HepG2 (cell line): Measurements from ENCODE around the gene SRRM2. TPM values are rescaled to one million over a fixed set of nuclear protein-coding genes. Genes with fewer than 3 reads are reported as not detected.

ENCODE experiments used
- MTF1 ChIP-seq: sonication (generic); formaldehyde crosslinking; IDR thresholded peaks from 2 replicates; pipeline ENCODE4 v1.5.0; 2020; ENCODE audit warnings: missing genetic modification reagents
- SMAD3 ChIP-seq: sonication (generic); formaldehyde crosslinking; IDR thresholded peaks from 2 replicates; pipeline ENCODE4 v1.4.0; 2020; ENCODE audit warnings: missing genetic modification reagents
- ZBTB21 ChIP-seq: sonication (generic); formaldehyde crosslinking; IDR thresholded peaks from 2 replicates; pipeline ENCODE4 v1.4.0; 2020; ENCODE audit warnings: missing genetic modification reagents
- ZBTB7A ChIP-seq: sonication (generic); formaldehyde crosslinking; IDR thresholded peaks from 2 replicates; pipeline ENCODE4 v1.8.0; 2022; ENCODE audit warnings: mild to moderate bottlenecking, missing genetic modification reagents
- ZC3H4 ChIP-seq: sonication (generic); formaldehyde crosslinking; IDR thresholded peaks from 2 replicates; pipeline ENCODE4 v1.4.0; 2020; ENCODE audit warnings: missing genetic modification reagents, borderline replicate concordance
- ZFP1 ChIP-seq: IDR thresholded peaks from 2 replicates; pipeline ENCODE4 v1.6.1; 2016
- ZFX ChIP-seq: sonication (generic); formaldehyde crosslinking; IDR thresholded peaks from 2 replicates; pipeline ENCODE4 v1.4.0; 2020; ENCODE audit warnings: mild to moderate bottlenecking, low read depth, missing genetic modification reagents, moderate library complexity
- ZNF367 ChIP-seq: sonication (generic); formaldehyde crosslinking; IDR thresholded peaks from 2 replicates; pipeline ENCODE4 v1.4.0; 2020; ENCODE audit warnings: missing genetic modification reagents, borderline replicate concordance
- ZNF776 ChIP-seq: sonication (generic); formaldehyde crosslinking; IDR thresholded peaks from 2 replicates; pipeline ENCODE4 v1.4.0; 2020; ENCODE audit warnings: mild to moderate bottlenecking, missing genetic modification reagents
- ZSCAN25 ChIP-seq: sonication (generic); formaldehyde crosslinking; IDR thresholded peaks from 2 replicates; pipeline ENCODE4 v1.8.0; 2022; ENCODE audit warnings: mild to moderate bottlenecking, missing genetic modification reagents
- polyA plus RNA-seq, 8 experiments: library from polyadenylated mRNA; depleted of rRNA in 3 of 8; stranded (reverse) in 7 of 8; unstranded in 1 of 8; fragments of >200 nt; fragmentation: Illumina TruSeq in 4 of 8; extraction: Trizol in 4 of 8; gene quantifications; 2 replicates each; pipeline versions ENCODE4 v1.2.1 to v1.2.3, GENCODE V29; 2011 to 2016; ENCODE audit warnings: low read depth in 4 of 8, missing spikeins in 1 of 8, mixed read lengths in 1 of 8; ENCODE audit not compliant: insufficient read depth in 1 of 8
- total RNA-seq, 5 experiments: library from RNA; depleted of rRNA; stranded (reverse); fragments of >200 nt; fragmentation: Illumina TruSeq; extraction: Trizol; gene quantifications; 2 replicates each; pipeline ENCODE4 v1.2.3, GENCODE V29; 2016; ENCODE audit warnings: low read depth in 1 of 5
- TF ChIP-seq, protein P1 (sequence below): IDR thresholded peaks from 2 replicates; pipeline ENCODE4 v1.6.1; 2016; ENCODE audit warnings: mild to moderate bottlenecking
- TF ChIP-seq, protein P2 (sequence below): sonication (generic); formaldehyde crosslinking; IDR thresholded peaks from 2 replicates; pipeline ENCODE4 v1.8.0; 2022; ENCODE audit warnings: mild to moderate bottlenecking, missing genetic modification reagents, moderate library complexity
- TF ChIP-seq, protein P3 (sequence below): sonication (generic); formaldehyde crosslinking; conservative IDR thresholded peaks from 2 replicates; pipeline ENCODE4 v1.4.0; 2020; ENCODE audit warnings: missing genetic modification reagents
- TF ChIP-seq, protein P4 (sequence below): fragments of 450-650 bp; IDR thresholded peaks from 2 replicates; pipeline ENCODE4 v1.6.1; 2016
- TF ChIP-seq, protein P5 (sequence below): sonication (generic); formaldehyde crosslinking; IDR thresholded peaks from 2 replicates; pipeline ENCODE4 v1.4.0; 2020; ENCODE audit warnings: mild to moderate bottlenecking, missing genetic modification reagents
- TF ChIP-seq, protein P6 (sequence below): sonication (generic); formaldehyde crosslinking; conservative IDR thresholded peaks from 2 replicates; pipeline ENCODE4 v1.4.0; 2020; ENCODE audit warnings: missing genetic modification reagents
- TF ChIP-seq, protein P7 (sequence below): sonication (generic); formaldehyde crosslinking; IDR thresholded peaks from 2 replicates; pipeline ENCODE4 v1.9.0; 2022; ENCODE audit warnings: low read depth, missing genetic modification reagents

The SRRM2 gene
- total and polyA plus RNA-seq, 2 of the 13 experiments (the other 11 are each of a cell fraction or from before 2014, with no cell fraction given) = 50.4 to 112 TPM

DNA sequence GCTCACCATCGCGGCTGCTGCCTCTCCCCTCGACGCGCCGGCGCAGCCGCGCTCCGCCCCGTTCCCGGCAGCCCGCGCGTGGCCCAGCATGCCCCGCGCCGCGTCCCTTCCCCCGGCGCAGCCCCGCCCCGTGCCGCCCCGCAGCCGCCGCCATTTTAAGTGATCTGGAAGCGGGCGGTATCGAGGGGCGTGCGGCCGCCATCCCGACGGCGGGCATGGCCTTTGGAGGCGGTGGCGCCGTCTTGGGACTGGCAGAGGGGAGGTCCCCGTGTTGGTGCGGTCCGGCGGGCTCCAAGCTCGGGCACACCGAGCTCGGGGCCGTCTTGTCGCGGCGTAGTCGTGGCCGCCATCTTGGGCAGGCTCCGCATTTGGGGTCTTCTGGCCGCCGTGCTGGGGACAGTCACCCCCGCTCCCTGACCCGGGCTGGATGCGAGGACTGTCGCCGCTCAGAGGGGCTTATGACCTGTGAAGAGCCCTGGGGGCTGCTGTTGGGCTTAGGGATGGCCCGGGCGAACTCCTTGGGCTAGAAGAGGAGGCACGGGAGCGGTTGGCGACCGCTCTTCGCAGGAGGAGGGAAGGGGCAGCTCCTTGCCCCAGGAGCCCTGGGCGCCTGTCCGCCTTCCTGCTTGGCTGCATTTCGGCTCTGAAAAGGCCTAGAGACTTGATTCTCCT, 24.9 kb downstream of the SRRM2 start, which contains the start of gene ELOB (continued):
- TF ChIP-seq, protein P1, sequence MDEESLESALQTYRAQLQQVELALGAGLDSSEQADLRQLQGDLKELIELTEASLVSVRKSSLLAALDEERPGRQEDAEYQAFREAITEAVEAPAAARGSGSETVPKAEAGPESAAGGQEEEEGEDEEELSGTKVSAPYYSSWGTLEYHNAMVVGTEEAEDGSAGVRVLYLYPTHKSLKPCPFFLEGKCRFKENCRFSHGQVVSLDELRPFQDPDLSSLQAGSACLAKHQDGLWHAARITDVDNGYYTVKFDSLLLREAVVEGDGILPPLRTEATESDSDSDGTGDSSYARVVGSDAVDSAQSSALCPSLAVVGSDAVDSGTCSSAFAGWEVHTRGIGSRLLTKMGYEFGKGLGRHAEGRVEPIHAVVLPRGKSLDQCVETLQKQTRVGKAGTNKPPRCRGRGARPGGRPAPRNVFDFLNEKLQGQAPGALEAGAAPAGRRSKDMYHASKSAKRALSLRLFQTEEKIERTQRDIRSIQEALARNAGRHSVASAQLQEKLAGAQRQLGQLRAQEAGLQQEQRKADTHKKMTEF (CRISPR knock-in tag) = peak; percentile 34; the same call in 1 of the 2 replicates
- TF ChIP-seq, protein P2, sequence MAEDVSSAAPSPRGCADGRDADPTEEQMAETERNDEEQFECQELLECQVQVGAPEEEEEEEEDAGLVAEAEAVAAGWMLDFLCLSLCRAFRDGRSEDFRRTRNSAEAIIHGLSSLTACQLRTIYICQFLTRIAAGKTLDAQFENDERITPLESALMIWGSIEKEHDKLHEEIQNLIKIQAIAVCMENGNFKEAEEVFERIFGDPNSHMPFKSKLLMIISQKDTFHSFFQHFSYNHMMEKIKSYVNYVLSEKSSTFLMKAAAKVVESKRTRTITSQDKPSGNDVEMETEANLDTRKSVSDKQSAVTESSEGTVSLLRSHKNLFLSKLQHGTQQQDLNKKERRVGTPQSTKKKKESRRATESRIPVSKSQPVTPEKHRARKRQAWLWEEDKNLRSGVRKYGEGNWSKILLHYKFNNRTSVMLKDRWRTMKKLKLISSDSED = no peak
- peak; percentile 72 for TF ChIP-seq ZFX (CRISPR knock-in tag)
- TF ChIP-seq, protein P3, sequence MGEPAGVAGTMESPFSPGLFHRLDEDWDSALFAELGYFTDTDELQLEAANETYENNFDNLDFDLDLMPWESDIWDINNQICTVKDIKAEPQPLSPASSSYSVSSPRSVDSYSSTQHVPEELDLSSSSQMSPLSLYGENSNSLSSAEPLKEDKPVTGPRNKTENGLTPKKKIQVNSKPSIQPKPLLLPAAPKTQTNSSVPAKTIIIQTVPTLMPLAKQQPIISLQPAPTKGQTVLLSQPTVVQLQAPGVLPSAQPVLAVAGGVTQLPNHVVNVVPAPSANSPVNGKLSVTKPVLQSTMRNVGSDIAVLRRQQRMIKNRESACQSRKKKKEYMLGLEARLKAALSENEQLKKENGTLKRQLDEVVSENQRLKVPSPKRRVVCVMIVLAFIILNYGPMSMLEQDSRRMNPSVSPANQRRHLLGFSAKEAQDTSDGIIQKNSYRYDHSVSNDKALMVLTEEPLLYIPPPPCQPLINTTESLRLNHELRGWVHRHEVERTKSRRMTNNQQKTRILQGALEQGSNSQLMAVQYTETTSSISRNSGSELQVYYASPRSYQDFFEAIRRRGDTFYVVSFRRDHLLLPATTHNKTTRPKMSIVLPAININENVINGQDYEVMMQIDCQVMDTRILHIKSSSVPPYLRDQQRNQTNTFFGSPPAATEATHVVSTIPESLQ (CRISPR knock-in tag) = no peak
- TF ChIP-seq ZBTB7A (CRISPR knock-in tag) = no peak
- no peak for TF ChIP-seq ZC3H4
- TF ChIP-seq ZBTB21 (CRISPR knock-in tag) = no peak
- TF ChIP-seq ZNF367 = no peak
- TF ChIP-seq, protein P4, sequence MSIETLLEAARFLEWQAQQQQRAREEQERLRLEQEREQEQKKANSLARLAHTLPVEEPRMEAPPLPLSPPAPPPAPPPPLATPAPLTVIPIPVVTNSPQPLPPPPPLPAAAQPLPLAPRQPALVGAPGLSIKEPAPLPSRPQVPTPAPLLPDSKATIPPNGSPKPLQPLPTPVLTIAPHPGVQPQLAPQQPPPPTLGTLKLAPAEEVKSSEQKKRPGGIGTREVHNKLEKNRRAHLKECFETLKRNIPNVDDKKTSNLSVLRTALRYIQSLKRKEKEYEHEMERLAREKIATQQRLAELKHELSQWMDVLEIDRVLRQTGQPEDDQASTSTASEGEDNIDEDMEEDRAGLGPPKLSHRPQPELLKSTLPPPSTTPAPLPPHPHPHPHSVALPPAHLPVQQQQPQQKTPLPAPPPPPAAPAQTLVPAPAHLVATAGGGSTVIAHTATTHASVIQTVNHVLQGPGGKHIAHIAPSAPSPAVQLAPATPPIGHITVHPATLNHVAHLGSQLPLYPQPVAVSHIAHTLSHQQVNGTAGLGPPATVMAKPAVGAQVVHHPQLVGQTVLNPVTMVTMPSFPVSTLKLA = no peak
- TF ChIP-seq ZSCAN25 = no peak; the same call in 1 of the 2 replicates
- no peak for TF ChIP-seq SMAD3 (CRISPR knock-in tag)
- TF ChIP-seq, protein P5, sequence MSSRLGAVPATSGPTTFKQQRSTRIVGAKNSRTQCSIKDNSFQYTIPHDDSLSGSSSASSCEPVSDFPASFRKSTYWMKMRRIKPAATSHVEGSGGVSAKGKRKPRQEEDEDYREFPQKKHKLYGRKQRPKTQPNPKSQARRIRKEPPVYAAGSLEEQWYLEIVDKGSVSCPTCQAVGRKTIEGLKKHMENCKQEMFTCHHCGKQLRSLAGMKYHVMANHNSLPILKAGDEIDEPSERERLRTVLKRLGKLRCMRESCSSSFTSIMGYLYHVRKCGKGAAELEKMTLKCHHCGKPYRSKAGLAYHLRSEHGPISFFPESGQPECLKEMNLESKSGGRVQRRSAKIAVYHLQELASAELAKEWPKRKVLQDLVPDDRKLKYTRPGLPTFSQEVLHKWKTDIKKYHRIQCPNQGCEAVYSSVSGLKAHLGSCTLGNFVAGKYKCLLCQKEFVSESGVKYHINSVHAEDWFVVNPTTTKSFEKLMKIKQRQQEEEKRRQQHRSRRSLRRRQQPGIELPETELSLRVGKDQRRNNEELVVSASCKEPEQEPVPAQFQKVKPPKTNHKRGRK (CRISPR knock-in tag) = no peak
- TF ChIP-seq, protein P6, sequence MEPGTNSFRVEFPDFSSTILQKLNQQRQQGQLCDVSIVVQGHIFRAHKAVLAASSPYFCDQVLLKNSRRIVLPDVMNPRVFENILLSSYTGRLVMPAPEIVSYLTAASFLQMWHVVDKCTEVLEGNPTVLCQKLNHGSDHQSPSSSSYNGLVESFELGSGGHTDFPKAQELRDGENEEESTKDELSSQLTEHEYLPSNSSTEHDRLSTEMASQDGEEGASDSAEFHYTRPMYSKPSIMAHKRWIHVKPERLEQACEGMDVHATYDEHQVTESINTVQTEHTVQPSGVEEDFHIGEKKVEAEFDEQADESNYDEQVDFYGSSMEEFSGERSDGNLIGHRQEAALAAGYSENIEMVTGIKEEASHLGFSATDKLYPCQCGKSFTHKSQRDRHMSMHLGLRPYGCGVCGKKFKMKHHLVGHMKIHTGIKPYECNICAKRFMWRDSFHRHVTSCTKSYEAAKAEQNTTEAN (CRISPR knock-in tag) = 0 out of 2 replicates have a peak, but pooled peaks have one; percentile 35
- no peak for TF ChIP-seq ZNF776 (CRISPR knock-in tag)
- TF ChIP-seq, protein P7, sequence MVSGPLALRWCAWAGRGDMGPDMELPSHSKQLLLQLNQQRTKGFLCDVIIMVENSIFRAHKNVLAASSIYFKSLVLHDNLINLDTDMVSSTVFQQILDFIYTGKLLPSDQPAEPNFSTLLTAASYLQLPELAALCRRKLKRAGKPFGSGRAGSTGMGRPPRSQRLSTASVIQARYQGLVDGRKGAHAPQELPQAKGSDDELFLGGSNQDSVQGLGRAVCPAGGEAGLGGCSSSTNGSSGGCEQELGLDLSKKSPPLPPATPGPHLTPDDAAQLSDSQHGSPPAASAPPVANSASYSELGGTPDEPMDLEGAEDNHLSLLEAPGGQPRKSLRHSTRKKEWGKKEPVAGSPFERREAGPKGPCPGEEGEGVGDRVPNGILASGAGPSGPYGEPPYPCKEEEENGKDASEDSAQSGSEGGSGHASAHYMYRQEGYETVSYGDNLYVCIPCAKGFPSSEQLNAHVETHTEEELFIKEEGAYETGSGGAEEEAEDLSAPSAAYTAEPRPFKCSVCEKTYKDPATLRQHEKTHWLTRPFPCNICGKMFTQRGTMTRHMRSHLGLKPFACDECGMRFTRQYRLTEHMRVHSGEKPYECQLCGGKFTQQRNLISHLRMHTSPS = no peak
- TF ChIP-seq ZFP1 (CRISPR knock-in tag) = no peak
- no peak for TF ChIP-seq MTF1
